Adrenal gland (tissue), 12 donors: ENCODE data around the gene ATAD1. TPM values are rescaled to one million over a fixed set of nuclear protein-coding genes. Genes with fewer than 3 reads are reported as not detected.
"Not testable (repeated sequence)": the region's sequence is repeated elsewhere in the genome, so short reads cannot be mapped to it uniquely, and the experiment has no call there.

Experiments used
- DNase-seq, 7 donors: peaks; one replicate each; pipeline ENCODE4 v3.0.0-alpha.2; 2019 to 2020
- H3K27ac ChIP-seq, 5 donors: fragments of 200-600 bp; sonication (generic) in 4 of 5; 1 replicate in 3 of 5; 2 replicates in 2 of 5; pipeline versions ENCODE4 v1.5.1 to v1.8.0; 2016 to 2020; ENCODE audit warnings: mild to moderate bottlenecking in 1 of 5
- H3K27me3 ChIP-seq: fragments of 200-600 bp; 2 replicates; pipeline ENCODE4 v1.8.0; 2021
- H3K36me3 ChIP-seq, 2 donors: fragments of 200-600 bp; replicated peaks in 1 of 2; 1 replicate in 1 of 2; 2 replicates in 1 of 2; pipeline versions ENCODE4 v1.5.1 to v1.8.0; 2018 to 2022
- H3K4me1 ChIP-seq, 2 donors: fragments of 200-600 bp; replicated peaks in 1 of 2; 1 replicate in 1 of 2; 2 replicates in 1 of 2; pipeline versions ENCODE4 v1.5.1 to v1.8.0; 2018 to 2021
- H3K4me3 ChIP-seq, 4 donors: fragments of 200-600 bp; sonication (generic) in 3 of 4; one replicate each; pipeline ENCODE4 v1.5.1; 2016 to 2018
- H3K9me3 ChIP-seq, 3 donors: fragments of 200-600 bp; sonication (generic) in 1 of 3; replicated peaks in 1 of 3; 1 replicate in 2 of 3; 2 replicates in 1 of 3; pipeline versions ENCODE4 v1.5.1 to v1.8.0; 2016 to 2021
- POLR2A ChIP-seq, 2 donors: fragments of 450-650 bp; IDR thresholded peaks; one replicate each; pipeline ENCODE4 v1.6.1; 2017; ENCODE audit warnings: antibody characterized with exemption in 2 of 2, mild to moderate bottlenecking in 2 of 2, moderate library complexity in 1 of 2
- WGBS, 4 donors: extraction: QIAGEN DNeasy Blood & Tissue Kit in 2 of 4; methylation state at CpG; one replicate each; pipeline versions ENCODE4 v1.1.5 to v1.1.7; 2013 to 2017; 5-methylcytosine and 5-hydroxymethylcytosine counted together
- intact Hi-C, 2 donors: fragments of 100-400 bp; cut with DNase I; formaldehyde crosslinking; loops; one replicate each; pipeline versions ENCODE4 v1.14.1 to v1.15.0; 2022 to 2023
- polyA plus RNA-seq, 3 donors: library from polyadenylated mRNA; stranded (reverse); fragments of 200-250 nt in 2 of 3; fragments of 350-450 nt in 1 of 3; fragmentation: Illumina TruSeq in 1 of 3; extraction: RNeasy Lipid Tissue Mini Kit (QIAGEN cat#74804) in 1 of 3; gene quantifications; one replicate each; pipeline ENCODE4 v1.2.3, GENCODE V29; 2013 to 2014
- total RNA-seq, 9 donors: library from RNA; depleted of rRNA in 4 of 9; stranded (reverse); fragments of >200 nt in 4 of 9; fragments of 120-200 nt in 1 of 9; fragmentation: NEBNext Ultra II Directional in 1 of 9; extraction: Animal tissue kit (Norgen Biotek cat#: 25700) in 1 of 9; gene quantifications; one replicate each; pipeline versions ENCODE4 v1.1.0 to v1.2.4, GENCODE V29; 2013 to 2023
- TF ChIP-seq, protein P1 (sequence below), 6 experiments: fragments of 450-650 bp in 4 of 6; fragments of 200-600 bp in 2 of 6; sonication (generic) in 1 of 6; IDR thresholded peaks; 1 replicate in 5 of 6; 2 replicates in 1 of 6; pipeline versions ENCODE4 v1.5.1 to v1.8.0; 2016 to 2021; ENCODE audit warnings: antibody characterized with exemption in 6 of 6, mild to moderate bottlenecking in 2 of 6, moderate library complexity in 1 of 6
- donor health status: healthy with polysubstance abuse.
- donor health status: Bipolar disorder and iron deficiency.
- donor health status: DM: yes; HTN: yes; CAD: no.
- donor health status: DM: no; HTN: no; CAD: no.
- donor health status: DM: no; HTN: no; CAD: no.
- donor health status: DM: yes; HTN: yes; CAD: no.

The ATAD1 gene
- total and polyA plus RNA-seq, 12 donors, result 8.5 to 119 (median 50.4) TPM

DNA sequence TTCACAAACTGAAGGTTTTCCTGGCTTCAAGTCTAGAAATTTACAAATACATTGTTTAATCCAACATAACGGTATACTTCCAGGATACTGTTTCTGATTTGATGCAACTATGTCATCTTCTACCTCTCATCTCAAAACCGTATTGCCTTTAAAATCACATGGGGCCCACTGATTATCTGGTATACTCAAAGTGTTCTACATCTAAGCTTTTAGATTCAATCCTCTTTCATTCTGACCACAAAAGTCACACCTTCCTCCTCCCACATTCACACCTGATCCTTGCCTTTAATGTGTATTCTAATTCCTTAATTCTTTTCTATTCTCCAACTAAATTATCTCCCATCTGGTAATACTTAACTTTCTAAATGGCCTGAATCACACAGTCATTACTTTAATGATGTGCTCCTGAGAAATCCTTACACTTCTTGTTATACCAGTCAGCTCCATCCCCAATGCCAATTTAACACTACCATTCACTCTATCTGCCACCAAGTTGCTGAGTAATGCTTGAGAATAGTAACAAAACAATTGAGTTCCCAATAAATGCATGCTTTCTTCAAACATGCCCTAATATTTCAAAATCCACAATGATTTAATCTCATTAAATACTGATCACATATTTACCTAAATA, 13.0 kb downstream of the ATAD1 start:
- Histone ChIP-seq H3K27me3 (no peaks in the 10 kb centered on the region), H3K4me1 (no peaks in the 10 kb centered on the region), H3K27ac (no peak overlapping the region), H3K4me3 (no peak overlapping the region), H3K36me3 (no peaks in the 10 kb centered on the region), H3K9me3 (peaks cover 0 to 8% (median 4%) of the 10 kb centered on the region in 3 donors)
- WGBS, 4 donors, result 90 to 97% (median 95%) methylated on average over 2 of the region's 2 CpGs
- intact Hi-C loops, result no loop called here
- no peak for DNase-seq
- no peak for TF ChIP-seq POLR2A (IDR thresholded peaks at IDR 0.05)
- TF ChIP-seq, protein P1, sequence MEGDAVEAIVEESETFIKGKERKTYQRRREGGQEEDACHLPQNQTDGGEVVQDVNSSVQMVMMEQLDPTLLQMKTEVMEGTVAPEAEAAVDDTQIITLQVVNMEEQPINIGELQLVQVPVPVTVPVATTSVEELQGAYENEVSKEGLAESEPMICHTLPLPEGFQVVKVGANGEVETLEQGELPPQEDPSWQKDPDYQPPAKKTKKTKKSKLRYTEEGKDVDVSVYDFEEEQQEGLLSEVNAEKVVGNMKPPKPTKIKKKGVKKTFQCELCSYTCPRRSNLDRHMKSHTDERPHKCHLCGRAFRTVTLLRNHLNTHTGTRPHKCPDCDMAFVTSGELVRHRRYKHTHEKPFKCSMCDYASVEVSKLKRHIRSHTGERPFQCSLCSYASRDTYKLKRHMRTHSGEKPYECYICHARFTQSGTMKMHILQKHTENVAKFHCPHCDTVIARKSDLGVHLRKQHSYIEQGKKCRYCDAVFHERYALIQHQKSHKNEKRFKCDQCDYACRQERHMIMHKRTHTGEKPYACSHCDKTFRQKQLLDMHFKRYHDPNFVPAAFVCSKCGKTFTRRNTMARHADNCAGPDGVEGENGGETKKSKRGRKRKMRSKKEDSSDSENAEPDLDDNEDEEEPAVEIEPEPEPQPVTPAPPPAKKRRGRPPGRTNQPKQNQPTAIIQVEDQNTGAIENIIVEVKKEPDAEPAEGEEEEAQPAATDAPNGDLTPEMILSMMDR (IDR thresholded peaks at IDR 0.05), result no peak

DNA sequence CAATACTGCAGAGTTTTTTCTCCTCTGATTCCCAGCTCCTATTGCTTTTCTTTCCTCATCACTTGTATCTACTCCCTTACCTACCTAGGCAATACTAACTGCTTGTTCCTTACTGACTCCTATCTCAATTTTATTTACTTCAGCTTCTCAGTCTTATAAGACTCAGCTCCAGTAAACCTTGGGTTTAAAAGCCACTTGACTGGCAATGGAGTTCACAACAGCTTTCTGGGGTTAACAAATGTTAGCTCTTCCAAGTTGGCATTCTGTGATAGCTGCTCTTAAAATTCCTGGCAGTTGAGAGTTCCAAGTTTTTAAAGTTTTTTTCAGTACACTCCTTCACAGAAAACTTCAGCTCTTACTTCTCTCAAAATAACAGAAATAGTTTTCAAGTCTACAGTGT, 14.2 kb downstream of the ATAD1 start:
- H3K27me3 ChIP-seq, result no peaks in the 10 kb centered on the region
- no peaks in the 10 kb centered on the region for H3K4me1 ChIP-seq
- H3K9me3 ChIP-seq, result peaks cover 0 to 8% (median 4%) of the 10 kb centered on the region in 3 donors
- H3K36me3 ChIP-seq, result no peaks in the 10 kb centered on the region
- no peak overlapping the region for H3K4me3 ChIP-seq
- no peak overlapping the region for H3K27ac ChIP-seq
- intact Hi-C loops, result no loop called here
- TF ChIP-seq, protein P1 (IDR thresholded peaks at IDR 0.05), result no peak
- TF ChIP-seq POLR2A (IDR thresholded peaks at IDR 0.05), result no peak
- no peak for DNase-seq

DNA sequence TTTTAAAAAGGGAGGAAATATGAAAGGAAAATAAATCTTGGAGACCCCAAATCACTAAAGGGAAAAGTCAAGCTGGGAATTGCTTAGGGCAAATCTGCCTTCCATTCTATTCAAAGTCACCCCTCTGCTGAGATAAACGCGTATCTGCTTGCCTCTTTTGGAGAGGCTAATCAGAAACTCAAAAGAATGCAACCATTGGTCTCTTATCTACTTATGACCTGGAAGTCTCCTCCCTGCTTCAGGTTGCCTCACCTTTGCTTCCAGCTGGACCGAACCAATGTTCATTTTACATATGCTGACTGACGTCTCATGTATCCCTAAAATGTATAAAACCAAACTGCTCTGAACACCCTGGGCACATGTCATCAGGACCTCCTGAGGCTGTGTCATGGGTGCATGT, 14.7 kb downstream of the ATAD1 start:
- Histone ChIP-seq H3K4me3 (no peak overlapping the region), H3K27me3 (no peaks in the 10 kb centered on the region), H3K27ac (no peak overlapping the region), H3K9me3 (peaks cover 0 to 8% (median 4%) of the 10 kb centered on the region in 3 donors), H3K4me1 (no peaks in the 10 kb centered on the region), H3K36me3 (no peaks in the 10 kb centered on the region)
- intact Hi-C loops, result no loop called here
- no peak for TF ChIP-seq POLR2A (IDR thresholded peaks at IDR 0.05)
- TF ChIP-seq, protein P1 (IDR thresholded peaks at IDR 0.05), result no peak
- DNase-seq, result no peak
- WGBS, 4 donors, result 96 to 98% (median 97%) methylated on average over 4 of the region's 4 CpGs

DNA sequence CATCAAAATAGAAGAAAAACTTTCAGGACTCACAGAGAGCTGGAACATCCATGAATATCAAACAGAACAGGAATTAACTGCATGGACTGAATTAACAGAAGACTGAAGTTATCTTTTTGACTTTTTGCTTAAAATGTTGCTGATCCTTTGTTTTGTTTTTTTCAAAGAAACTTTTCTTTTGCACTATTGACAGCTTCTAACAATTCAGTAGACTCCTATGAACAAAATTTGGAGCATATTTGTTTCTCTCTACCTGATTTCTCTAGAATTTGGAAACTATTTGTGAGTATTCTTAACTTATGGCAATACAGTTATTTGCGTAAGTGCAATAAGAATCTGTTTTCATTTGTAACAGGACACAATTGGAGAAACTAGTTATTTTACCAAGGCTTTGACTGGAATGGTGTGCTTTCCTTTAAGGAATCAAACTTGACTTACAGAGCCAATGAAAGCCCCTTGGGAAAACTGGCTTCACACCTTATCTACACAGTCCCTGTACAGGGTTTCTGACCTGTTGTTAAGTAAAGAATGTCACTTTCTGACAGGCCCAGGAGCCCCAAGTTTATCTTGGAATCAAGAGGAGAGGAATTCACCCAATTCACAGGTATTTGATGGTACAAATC, 16.1 kb downstream of the ATAD1 start:
- 96 to 100% (median 97%) methylated on average over 1 of the region's 1 CpG for WGBS, 4 donors

DNA sequence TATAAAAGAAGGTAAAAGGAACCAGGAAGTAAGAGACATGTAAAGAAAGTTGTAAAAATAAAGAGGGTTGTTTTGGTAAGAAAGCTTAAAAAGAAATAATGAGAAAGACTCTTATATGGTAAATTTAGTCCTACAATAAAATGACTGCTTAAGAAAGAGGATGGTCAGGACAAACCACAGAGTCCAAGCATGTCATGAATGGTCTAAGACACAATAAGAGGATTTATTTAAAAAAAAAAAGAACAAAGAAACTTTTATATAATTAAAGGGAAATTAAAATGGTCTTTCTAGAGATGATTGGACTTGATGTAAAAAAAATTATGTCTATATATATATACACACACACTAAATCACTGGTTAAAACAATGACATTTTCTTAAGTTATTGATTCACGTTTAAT, 18.2 kb downstream of the ATAD1 start:
- Histone ChIP-seq H3K4me3 (no peak overlapping the region), H3K9me3 (peaks cover 0 to 8% (median 0%) of the 10 kb centered on the region in 3 donors), H3K27ac (no peak overlapping the region), H3K36me3 (peaks cover 0 to 6% of the 10 kb centered on the region in 2 donors), H3K4me1 (peaks cover 6 to 15% of the 10 kb centered on the region in 2 donors), H3K27me3 (no peaks in the 10 kb centered on the region)
- no peak for TF ChIP-seq POLR2A (IDR thresholded peaks at IDR 0.05)
- TF ChIP-seq, protein P1 (IDR thresholded peaks at IDR 0.05), result no peak
- DNase-seq, result no peak
- intact Hi-C loops, result no loop called here
- 94 to 99% (median 98%) methylated on average over 1 of the region's 1 CpG for WGBS, 4 donors

More for the DNA sequence above, 16.1 kb downstream of the ATAD1 start:
- H3K4me1 ChIP-seq, intact Hi-C loops, H3K4me3 ChIP-seq, H3K36me3 ChIP-seq, H3K27ac ChIP-seq, DNase-seq, H3K9me3 ChIP-seq, H3K27me3 ChIP-seq: not testable (repeated sequence)
